Cardiac fibroblast (primary cell): ENCODE results near the gene CDC40.

Experiments used
- DNase-seq, 2 donors: peaks; one replicate each; pipeline versions ENCODE4 v3.0.0 to v3.0.0-alpha.2; 2010; ENCODE audit warnings: low read depth in 2 of 2
- H3K4me3 ChIP-seq, 2 donors: replicated peaks in 1 of 2; 1 replicate in 1 of 2; 2 replicates in 1 of 2; pipeline ENCODE4 v1.5.1; 2011; ENCODE audit warnings: low read depth in 2 of 2, low read length in 2 of 2, mild to moderate bottlenecking in 2 of 2, moderate library complexity in 1 of 2
- TF ChIP-seq, protein P1 (sequence below): IDR thresholded peaks from one replicate; pipeline ENCODE4 v1.5.1; 2011; ENCODE audit warnings: low read depth, mild to moderate bottlenecking, low read length, inconsistent platforms

CDC40 gene

DNA sequence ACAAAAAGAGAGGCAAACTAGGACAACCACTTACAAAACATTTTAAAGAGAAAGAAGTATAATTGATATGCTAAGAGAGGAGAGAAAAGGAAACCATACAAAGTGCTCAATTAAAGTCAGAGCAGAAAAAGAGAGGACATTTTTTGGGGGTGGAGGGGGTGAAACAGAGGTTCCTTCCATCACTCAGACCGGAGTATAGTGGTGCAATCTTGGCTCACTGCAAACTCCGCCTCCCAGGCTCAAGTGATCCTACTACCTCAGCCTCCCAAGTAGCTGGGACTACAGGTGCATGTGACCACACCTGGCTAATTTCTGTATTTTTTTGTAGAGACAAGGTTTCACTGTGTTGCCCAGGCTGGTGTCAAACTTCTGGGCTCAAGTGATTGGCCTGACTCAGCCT is 10.1 kb upstream of the CDC40 start:
- TF ChIP-seq, protein P1, sequence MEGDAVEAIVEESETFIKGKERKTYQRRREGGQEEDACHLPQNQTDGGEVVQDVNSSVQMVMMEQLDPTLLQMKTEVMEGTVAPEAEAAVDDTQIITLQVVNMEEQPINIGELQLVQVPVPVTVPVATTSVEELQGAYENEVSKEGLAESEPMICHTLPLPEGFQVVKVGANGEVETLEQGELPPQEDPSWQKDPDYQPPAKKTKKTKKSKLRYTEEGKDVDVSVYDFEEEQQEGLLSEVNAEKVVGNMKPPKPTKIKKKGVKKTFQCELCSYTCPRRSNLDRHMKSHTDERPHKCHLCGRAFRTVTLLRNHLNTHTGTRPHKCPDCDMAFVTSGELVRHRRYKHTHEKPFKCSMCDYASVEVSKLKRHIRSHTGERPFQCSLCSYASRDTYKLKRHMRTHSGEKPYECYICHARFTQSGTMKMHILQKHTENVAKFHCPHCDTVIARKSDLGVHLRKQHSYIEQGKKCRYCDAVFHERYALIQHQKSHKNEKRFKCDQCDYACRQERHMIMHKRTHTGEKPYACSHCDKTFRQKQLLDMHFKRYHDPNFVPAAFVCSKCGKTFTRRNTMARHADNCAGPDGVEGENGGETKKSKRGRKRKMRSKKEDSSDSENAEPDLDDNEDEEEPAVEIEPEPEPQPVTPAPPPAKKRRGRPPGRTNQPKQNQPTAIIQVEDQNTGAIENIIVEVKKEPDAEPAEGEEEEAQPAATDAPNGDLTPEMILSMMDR = no peak
- H3K4me3 ChIP-seq = no peak overlapping the region
- DNase-seq = no peak

DNA sequence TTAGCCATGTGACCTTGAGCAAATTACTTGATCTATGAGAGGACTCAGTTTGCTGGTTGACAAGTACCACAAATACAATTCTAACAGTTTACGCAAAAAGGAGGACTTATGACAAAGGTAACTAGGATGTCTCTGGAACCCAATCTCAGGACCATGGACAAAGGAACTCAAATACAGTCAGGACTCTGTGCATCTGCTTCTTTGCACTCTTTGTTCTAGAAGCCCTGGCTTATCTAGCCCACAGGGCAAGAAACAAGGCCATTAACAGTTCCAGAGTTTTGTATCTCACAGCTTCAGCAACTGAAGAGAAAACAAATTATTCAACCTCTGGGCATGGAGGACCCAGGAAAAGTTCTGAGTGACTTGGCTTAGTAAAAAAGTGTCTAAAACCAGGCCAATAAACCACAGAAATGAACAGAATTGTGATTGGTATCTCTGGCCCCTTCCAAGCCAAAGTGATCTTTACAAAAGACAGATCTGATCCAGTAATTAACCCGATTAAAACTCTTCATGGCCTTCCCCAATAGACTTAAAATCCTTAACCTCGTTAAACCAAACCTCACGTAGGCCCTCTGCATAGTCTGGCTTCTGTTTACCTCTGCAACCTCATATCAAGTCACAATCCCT is 6.6 kb upstream of the CDC40 start:
- DNase-seq = peak in 1 of 2 donors; percentile 14
- TF ChIP-seq, protein P1 = no peak

DNA sequence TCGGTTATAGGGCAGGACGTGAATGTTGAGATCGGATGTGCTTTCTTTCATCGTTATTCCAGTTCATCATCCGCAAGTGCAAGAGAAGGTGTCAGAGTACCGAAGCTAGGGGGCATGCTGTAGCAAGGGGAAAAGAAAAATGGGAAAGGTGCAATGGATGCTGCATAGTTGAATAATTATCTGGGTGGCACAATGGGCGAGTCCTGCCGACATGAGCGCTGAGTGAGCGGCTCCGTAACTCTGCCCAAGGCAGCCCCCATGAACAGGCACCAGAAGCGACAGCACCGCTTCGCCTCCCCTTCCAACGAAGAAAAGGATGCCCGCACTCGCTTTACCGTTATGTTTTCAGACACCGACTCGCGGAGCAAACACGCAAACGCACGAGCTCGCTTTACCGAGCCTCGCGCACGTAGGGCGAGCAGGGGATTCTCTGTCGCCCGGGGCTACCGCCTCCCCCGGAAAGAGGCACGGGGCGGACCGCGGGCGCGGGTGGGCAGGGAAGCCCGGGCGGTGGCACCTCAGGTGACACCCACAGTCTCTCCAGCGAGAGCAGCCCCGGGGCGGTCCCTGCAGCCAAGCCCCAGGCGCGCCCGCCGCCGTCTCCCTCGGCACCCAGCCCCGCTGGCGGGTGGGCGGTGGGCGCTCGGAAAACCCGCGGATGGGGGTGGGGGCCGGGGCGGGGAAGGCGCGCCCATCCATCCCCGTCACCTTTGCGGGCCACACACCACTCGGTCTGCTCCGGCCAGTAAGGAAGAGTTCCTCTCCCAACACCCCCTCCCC is 1.4 kb upstream of the CDC40 start:
- peak overlapping the region; percentile 72 to 94 for H3K4me3 ChIP-seq
- TF ChIP-seq, protein P1 = peak; percentile 78
- peak; percentile 72 to 74 for DNase-seq

More for the DNA sequence above, 6.6 kb upstream of the CDC40 start:
- H3K4me3 ChIP-seq = no peak overlapping the region

DNA sequence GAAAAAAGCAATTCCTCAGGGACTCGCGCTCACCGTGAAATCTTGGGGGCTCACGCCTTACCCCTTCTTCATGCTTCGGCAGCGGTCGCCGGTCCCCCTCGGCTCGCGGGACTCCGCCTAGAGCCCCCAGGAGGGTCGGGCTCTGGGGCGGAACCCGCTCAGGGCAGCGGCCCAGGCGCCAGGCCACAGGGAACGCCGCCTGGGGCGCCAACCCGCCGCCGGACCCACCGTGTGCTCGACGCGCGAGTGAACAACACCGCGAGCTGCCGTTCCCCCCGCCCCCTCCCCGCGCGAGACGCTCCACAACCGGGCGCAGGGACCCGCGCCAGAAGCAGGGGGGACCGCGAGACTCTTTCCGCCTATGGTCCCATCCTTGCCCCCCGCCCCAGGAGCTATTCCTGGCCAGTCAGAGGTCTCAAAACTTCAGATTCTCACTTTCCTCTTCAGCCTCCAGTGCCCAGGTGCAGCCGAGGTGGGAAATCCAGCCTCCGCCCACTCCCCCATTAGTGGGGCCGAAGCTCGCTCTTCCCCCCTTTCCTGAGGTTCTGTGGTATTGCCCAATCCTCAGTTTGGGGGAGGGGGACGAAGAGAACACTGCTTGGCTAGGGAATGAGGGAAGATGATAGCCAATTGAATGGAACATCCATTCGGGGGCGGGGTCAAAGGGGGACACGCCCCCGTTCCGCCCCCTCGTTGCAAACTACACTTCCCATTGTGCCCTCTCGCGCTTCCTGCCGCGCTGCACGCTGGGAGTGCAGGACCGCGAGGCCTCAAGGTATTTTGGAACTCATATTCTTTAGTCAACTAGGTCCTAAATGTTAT is 610 bp upstream of the CDC40 start, which contains the start of gene WASF1:
Gene WASF1, minus strand, starts transcription at position 265 of the 822 bp plus-strand sequence. CDS start 52,069 bp downstream, outside the sequence.
- H3K4me3 ChIP-seq = peak within 1 kb of the TSS; percentile 86 to 94
- TF ChIP-seq, protein P1 = no peak

DNA sequence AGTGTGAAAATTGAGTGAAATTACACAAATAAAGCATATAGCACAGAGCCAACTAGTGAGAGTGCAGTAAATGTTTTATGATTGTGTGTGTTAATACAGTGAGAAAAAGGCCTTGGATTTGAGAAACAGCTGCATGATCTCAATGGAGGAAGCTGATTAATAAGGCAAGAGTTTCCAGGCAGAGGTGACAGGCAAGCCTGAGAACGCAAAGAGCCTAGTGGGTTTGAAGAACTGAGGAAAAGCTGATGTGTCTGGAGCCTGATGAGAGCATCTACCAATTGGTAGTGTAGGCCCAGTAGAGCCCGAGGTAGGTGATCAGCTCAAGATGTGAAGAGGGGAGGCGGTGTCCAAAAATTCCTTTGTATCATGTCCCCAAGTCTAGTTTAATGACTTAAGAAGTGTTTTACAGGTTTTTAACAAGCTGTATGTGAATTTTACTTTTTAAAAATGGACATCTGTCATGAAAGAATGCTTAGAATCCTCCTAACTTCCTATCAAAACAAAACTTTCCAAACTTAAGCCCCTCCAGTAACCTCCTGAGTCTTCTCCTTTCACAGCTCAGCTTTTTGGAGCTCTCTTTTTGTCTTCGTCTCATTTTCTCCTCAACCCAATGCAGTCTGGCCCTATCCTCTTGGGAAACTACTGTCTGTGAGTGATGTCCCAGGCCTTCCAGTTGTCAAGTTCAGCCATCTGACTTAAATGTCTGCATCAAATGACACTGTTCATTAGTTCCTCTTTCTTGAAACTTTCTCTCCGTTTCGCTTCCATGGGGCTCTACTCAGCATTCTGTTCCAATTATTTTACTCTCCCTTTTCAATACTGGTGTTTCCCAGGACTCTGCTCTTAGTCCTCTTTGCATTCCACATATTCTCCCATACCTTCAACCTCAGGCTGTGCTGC is 1.2 kb downstream of the CDC40 start:
- peak; percentile 35 to 47 for DNase-seq
- H3K4me3 ChIP-seq = peak overlapping the region; percentile 69 to 86
- TF ChIP-seq, protein P1 = no peak

More for the DNA sequence above, 610 bp upstream of the CDC40 start, which contains the start of gene WASF1:
- DNase-seq = peak; percentile 98 to 99

DNA sequence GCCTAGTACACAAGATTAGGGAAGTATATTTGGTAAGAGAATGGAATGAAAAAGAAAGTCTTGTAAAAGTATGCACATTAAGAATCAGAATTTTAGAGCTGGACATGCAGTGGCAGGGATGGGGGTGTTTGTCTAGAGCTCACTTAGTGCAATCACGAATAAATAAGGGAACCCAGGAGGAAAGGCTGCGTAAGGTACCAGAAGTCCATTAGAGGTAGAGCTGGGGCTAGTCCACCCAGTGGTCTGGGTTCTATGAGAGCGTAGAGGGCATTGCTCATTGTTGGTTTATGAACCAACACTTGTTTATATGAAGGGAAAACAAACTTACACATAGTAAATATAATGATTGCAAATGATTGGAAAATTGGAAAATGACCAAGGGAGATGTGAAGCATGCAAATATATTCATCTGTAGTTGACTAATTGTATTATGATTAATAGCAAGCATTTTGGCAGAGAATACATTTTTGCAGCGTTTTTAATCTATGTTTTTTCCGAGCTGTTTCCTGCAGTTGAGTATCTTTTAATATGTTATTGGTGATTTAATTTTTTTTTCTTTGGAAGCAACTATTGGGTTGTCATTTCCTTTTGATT is 3.2 kb downstream of the CDC40 start:
- TF ChIP-seq, protein P1 = no peak
- no peak overlapping the region for H3K4me3 ChIP-seq
- DNase-seq = no peak
